Panc1 (cell line): Measurements from ENCODE around the gene ZFAND2A. TPM values are rescaled to one million over a fixed set of nuclear protein-coding genes. Genes with fewer than 3 reads are reported as not detected.

Experiments
- ATAC-seq: fragments of 200-7000 bp; cut with Tn5 transposase; 2 replicates; pipeline ENCODE4 v1.9.1; 2020; ENCODE audit warnings: mild to moderate bottlenecking, moderate library complexity
- BruUV-seq: library from RNA; stranded (reverse); fragments of 400-500 nt; replicated peaks from 2 replicates; lab custom pipeline; 2021; lab: Mats Ljungman, UMichigan
- CTCF ChIA-PET: fragments of 300-600 bp; sonication (Branson Sonifier 250); formaldehyde crosslinking; loops from one replicate; lab custom pipeline; 2022; ENCODE audit warnings: antibody characterized with exemption; lab: Charles Lee
- POLR2A ChIA-PET: fragments of 300-600 bp; sonication (Branson Sonifier 250); formaldehyde crosslinking; loops from one replicate; lab custom pipeline; 2022; ENCODE audit warnings: antibody characterized with exemption; lab: Charles Lee
- DNase-seq: peaks from one replicate; pipeline ENCODE4 v3.0.0-alpha.2; 2010; ENCODE audit warnings: low read depth, low spot score
- H3K27ac ChIP-seq: 2 replicates; pipeline ENCODE4 v1.5.1; 2011; ENCODE audit warnings: mild to moderate bottlenecking, low read length, inconsistent platforms
- H3K27me3 ChIP-seq: fragments of 200-500 bp; sonication (Bioruptor generic); 2 replicates; pipeline ENCODE4 v1.6.0; 2014; ENCODE audit warnings: low read length, inconsistent platforms; ENCODE audit not compliant: control insufficient read depth, insufficient read depth
- H3K36me3 ChIP-seq: fragments of 200-500 bp; sonication (Bioruptor generic); 2 replicates; pipeline ENCODE4 v1.5.1; 2014; ENCODE audit warnings: inconsistent platforms, mild to moderate bottlenecking, low read length, moderate library complexity; ENCODE audit not compliant: control insufficient read depth, insufficient read depth
- H3K4me1 ChIP-seq: 2 replicates; pipeline ENCODE4 v1.5.1; 2011; ENCODE audit warnings: inconsistent platforms, mild to moderate bottlenecking, low read length, moderate library complexity; ENCODE audit not compliant: control insufficient read depth, insufficient read depth
- H3K4me3 ChIP-seq, 2 experiments: 2 replicates each; pipeline ENCODE4 v1.5.1; 2011 to 2012; ENCODE audit warnings: low read depth in 2 of 2, low read length in 2 of 2, mild to moderate bottlenecking in 2 of 2, inconsistent platforms in 1 of 2, moderate library complexity in 1 of 2
- H3K9me3 ChIP-seq: fragments of 200-500 bp; sonication (Bioruptor generic); 2 replicates; pipeline ENCODE4 v1.5.1; 2014; ENCODE audit warnings: low read depth, mild to moderate bottlenecking, inconsistent platforms, low read length, moderate library complexity; ENCODE audit not compliant: control insufficient read depth, insufficient read depth
- CTCF ChIP-seq: fragments of 450-650 bp; IDR thresholded peaks from 2 replicates; pipeline ENCODE4 v1.5.1; 2017; ENCODE audit warnings: mild to moderate bottlenecking
- POLR2AphosphoS5 ChIP-seq: IDR thresholded peaks from 2 replicates; pipeline ENCODE4 v1.6.1; 2012; ENCODE audit warnings: mild to moderate bottlenecking, low read depth, low read length, moderate library complexity
- REST ChIP-seq, 2 experiments: IDR thresholded peaks; 2 replicates each; pipeline ENCODE4 v1.6.1; 2011 to 2012; ENCODE audit warnings: low read depth in 2 of 2, control low read depth in 1 of 2, low read length in 1 of 2, mild to moderate bottlenecking in 1 of 2, moderate library complexity in 1 of 2; ENCODE audit not compliant: insufficient read depth in 1 of 2
- SIN3A ChIP-seq: IDR thresholded peaks from 2 replicates; pipeline ENCODE4 v1.6.1; 2012; ENCODE audit warnings: low read depth, mild to moderate bottlenecking, low read length, moderate library complexity, borderline replicate concordance; ENCODE audit not compliant: insufficient read depth
- TCF7L2 ChIP-seq: IDR thresholded peaks from 2 replicates; pipeline ENCODE4 v1.6.1; 2011; ENCODE audit warnings: mild to moderate bottlenecking, low read depth, low read length, inconsistent platforms
- in situ Hi-C: cut with HindIII; loops from 2 replicates; pipeline ENCODE4 v1.10.0; 2016; ENCODE audit warnings: low sequenced_read_pairs, low pct_unique_long_range_greater_than_20kb
- intact Hi-C: fragments of 100-400 bp; cut with micrococcal nuclease; formaldehyde crosslinking; loops from one replicate; pipeline ENCODE4 v1.10.0; 2022; ENCODE audit not compliant: unreplicated experiment
- total RNA-seq: library from RNA; stranded (reverse); gene quantifications from one replicate; pipeline ENCODE4 v1.2.1, GENCODE V29; 2021; ENCODE audit not compliant: unreplicated experiment

Gene ZFAND2A
- total RNA-seq, 1 experiment from 2014 or later = 24.1 TPM

GRCh38 chr7:1142051-1142635 is 17.9 kb downstream of the ZFAND2A start:
- no peak overlapping the region for H3K27ac ChIP-seq
- no peaks in the 10 kb centered on the region for H3K27me3 ChIP-seq
- ATAC-seq (no peak), DNase-seq (no peak)
- H3K4me3 ChIP-seq = no peak overlapping the region
- H3K9me3 ChIP-seq = no peaks in the 10 kb centered on the region
- no peak for TF ChIP-seq CTCF
- TF ChIP-seq POLR2AphosphoS5 = no peak
- no peak for TF ChIP-seq TCF7L2
- TF ChIP-seq SIN3A = no peak
- TF ChIP-seq REST (IDR thresholded peaks at IDR 0.05; ENCODE audit: insufficient read depth in 1 of 2, low read depth in 2 of 2, low read length in 1 of 2) = no peak
- POLR2A ChIA-PET = no interaction called here
- intact Hi-C loops (loop anchor here (5.0 kb wide), 1 partner anchor 150 kb away; no protein-coding TSS in a partner anchor), in situ Hi-C loops (loop anchor here (25.0 kb wide), 1 partner anchor 180 kb away; the partner anchor contains the start of gene ADAP1)
- CTCF ChIA-PET = no interaction called here
- no peaks in the 10 kb centered on the region for H3K36me3 ChIP-seq
- H3K4me1 ChIP-seq = peaks cover under 1% of the 10 kb centered on the region; the same call in 1 of the 2 replicates
- BruUV-seq = no TSS peak

GRCh38 chr7:1141651-1142050 is 18.3 kb downstream of the ZFAND2A start:
- ChIA-PET CTCF (no interaction called here), POLR2A (no interaction called here)
- no peaks in the 10 kb centered on the region for H3K9me3 ChIP-seq
- H3K4me1 ChIP-seq = peaks cover 3% of the 10 kb centered on the region; the same call in 1 of the 2 replicates
- H3K36me3 ChIP-seq = no peaks in the 10 kb centered on the region
- no peak overlapping the region for H3K4me3 ChIP-seq
- no peak for DNase-seq
- H3K27me3 ChIP-seq = no peaks in the 10 kb centered on the region
- no peak overlapping the region for H3K27ac ChIP-seq
- no peak for ATAC-seq
- in situ Hi-C loops (loop anchor here (25.0 kb wide), 1 partner anchor 179 kb away; the partner anchor contains the start of gene ADAP1), intact Hi-C loops (loop anchor here (5.0 kb wide), 1 partner anchor 149 kb away; no protein-coding TSS in a partner anchor)
- TF ChIP-seq POLR2AphosphoS5 (no peak), CTCF (no peak), SIN3A (no peak), REST (IDR thresholded peaks at IDR 0.05; ENCODE audit: insufficient read depth in 1 of 2, low read depth in 2 of 2, low read length in 1 of 2) (no peak), TCF7L2 (no peak)
- no TSS peak for BruUV-seq
